ENCODE results near the gene PIGW.
"Not testable (repeated sequence)": the region's sequence is repeated elsewhere in the genome, so short reads cannot be mapped to it uniquely, and the experiment has no call there.

PIGW gene

GRCh38 chr17:36534840-36535668 is at the start of gene PIGW, which contains the start of gene MYO19:
Gene PIGW (plus strand): TSS chr17:36534987. CDS start chr17:36537102, 2,115 bp downstream.
Gene MYO19 (minus strand): TSS chr17:36534868. CDS start chr17:36532538, 2,330 bp downstream.
- DNase-seq, result peak; percentile 93

GRCh38 chr17:36485027-36485426 is 49.8 kb upstream of the PIGW start:
- DNase-seq, result no peak

- DNase-seq, result no peak
Measured at GRCh38 chr17:36485805-36486203, 49.0 kb upstream of the PIGW start.

- DNase-seq, result peak; percentile 93
Measured at GRCh38 chr17:36486204-36487194, 48.3 kb upstream of the PIGW start, which contains the start of gene ZNHIT3. Gene ZNHIT3 (plus strand): TSS chr17:36486681. CDS start chr17:36486700, 19 bp downstream.

- DNase-seq, result no peak
Measured at GRCh38 chr17:36493956-36494355, 40.8 kb upstream of the PIGW start.

- no peak for DNase-seq
Measured at GRCh38 chr17:36494674-36495073, 40.1 kb upstream of the PIGW start.

GRCh38 chr17:36495076-36495578 is 39.7 kb upstream of the PIGW start:
- DNase-seq, result no peak

- DNase-seq, result no peak
Measured at GRCh38 chr17:36496018-36496789, 38.6 kb upstream of the PIGW start.

- no peak for DNase-seq
Measured at GRCh38 chr17:36498155-36498554, 36.6 kb upstream of the PIGW start.

- DNase-seq, result no peak
Measured at GRCh38 chr17:36498560-36499300, 36.1 kb upstream of the PIGW start.

GRCh38 chr17:36500745-36501225 is 34.0 kb upstream of the PIGW start:
- DNase-seq, result no peak

- DNase-seq, result no peak
Measured at GRCh38 chr17:36501351-36501750, 33.4 kb upstream of the PIGW start.

GRCh38 chr17:36501963-36502362 is 32.8 kb upstream of the PIGW start:
- DNase-seq, result no peak

GRCh38 chr17:36503456-36504155 is 31.2 kb upstream of the PIGW start:
- DNase-seq, result no peak

- DNase-seq, result no peak
Measured at GRCh38 chr17:36504156-36504545, 30.6 kb upstream of the PIGW start.

GRCh38 chr17:36505171-36505570 is 29.6 kb upstream of the PIGW start:
- no peak for DNase-seq

GRCh38 chr17:36506249-36506826 is 28.4 kb upstream of the PIGW start:
- no peak for DNase-seq

- no peak for DNase-seq
Measured at GRCh38 chr17:36506831-36507230, 28.0 kb upstream of the PIGW start.

GRCh38 chr17:36507266-36507665 is 27.5 kb upstream of the PIGW start:
- no peak for DNase-seq

GRCh38 chr17:36508439-36508838 is 26.3 kb upstream of the PIGW start:
- not testable (repeated sequence) for DNase-seq
